Testis (tissue), 2 donors: ENCODE results near the gene DAP.

Experiments
- CTCF ChIP-seq, 3 experiments: fragments of 450-650 bp in 2 of 3; fragments of 200-600 bp in 1 of 3; sonication (generic) in 1 of 3; IDR thresholded peaks; one replicate each; pipeline ENCODE4 v1.5.1; 2016 to 2019; ENCODE audit warnings: antibody characterized with exemption in 3 of 3, mild to moderate bottlenecking in 2 of 3, moderate library complexity in 1 of 3
- POLR2A ChIP-seq: fragments of 450-650 bp; IDR thresholded peaks from one replicate; pipeline ENCODE4 v1.6.1; 2017; ENCODE audit warnings: antibody characterized with exemption, mild to moderate bottlenecking, moderate library complexity

DNA sequence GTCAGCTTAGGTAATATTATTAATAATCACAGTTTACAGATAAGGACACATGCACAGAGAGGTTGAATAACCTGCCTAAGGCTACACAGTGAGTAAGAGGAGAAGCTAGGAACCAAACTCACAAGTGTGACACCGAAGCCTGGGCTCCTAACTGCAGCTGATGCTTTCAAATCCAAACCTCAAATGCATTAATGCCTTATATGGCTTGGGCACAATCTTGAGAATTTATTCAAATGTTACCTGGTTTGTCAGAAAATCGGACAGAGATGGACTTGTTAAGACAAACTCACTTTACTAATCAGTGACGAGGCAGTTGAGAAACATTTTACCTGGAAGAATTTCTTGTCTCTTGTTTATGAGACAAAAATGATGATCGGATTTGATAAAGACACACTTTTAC lies 54.7 kb downstream of the DAP start:
- TF ChIP-seq POLR2A (no peak), CTCF (IDR thresholded peaks at IDR 0.05) (no peak)
